ENCODE measurements around the gene CNTN4.
"Not testable (repeated sequence)": the region's sequence is repeated elsewhere in the genome, so short reads cannot be mapped to it uniquely, and the experiment has no call there.

Gene CNTN4

GRCh38 chr3:2098398-2099027 is at the start of gene CNTN4:
TSS of gene CNTN4 (plus strand) at chr3:2098866.
- DNase-seq = no peak

DNA sequence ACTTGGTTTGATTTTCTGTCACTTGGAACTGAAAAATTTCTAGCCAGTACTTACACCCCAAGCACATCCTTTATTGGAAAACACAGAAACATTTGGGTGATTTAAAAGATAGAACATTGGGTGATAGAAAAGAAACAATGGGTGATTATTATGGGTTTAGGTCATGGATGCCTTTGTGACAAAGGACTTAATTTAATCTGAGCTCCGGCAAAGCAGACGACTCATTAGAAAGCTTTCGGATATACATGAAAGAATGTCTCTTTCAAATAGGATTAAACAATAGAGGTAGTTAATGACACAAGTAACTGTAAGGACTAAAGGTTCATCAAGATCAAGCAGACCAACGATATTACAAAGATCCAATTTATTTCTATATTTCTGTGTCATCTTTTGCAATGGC is 37.3 kb upstream of the CNTN4 start:
- DNase-seq = no peak

DNA sequence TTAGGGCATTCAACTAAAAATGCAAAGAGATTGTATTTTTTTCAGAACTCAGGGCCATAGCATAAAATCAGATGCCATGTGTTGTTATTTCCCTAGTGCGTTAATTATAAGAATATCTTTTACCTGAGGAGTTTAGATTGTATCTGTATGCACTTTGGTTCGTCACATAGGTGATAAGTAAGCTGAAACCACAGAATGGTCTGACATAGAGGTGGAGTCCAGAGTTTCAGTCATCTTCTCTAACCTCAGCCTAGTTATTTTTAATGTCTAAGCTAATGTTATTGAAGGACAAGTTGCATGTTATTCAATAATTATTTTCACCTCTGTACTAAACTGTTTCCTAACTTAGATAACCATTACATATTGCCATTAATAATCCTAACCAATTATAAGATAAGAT is 27.1 kb upstream of the CNTN4 start:
- DNase-seq = no peak

GRCh38 chr3:2078821-2079220 is 19.8 kb upstream of the CNTN4 start:
- DNase-seq = no peak

GRCh38 chr3:2082871-2083480 is 15.7 kb upstream of the CNTN4 start:
- no peak for DNase-seq

- not testable (repeated sequence) for DNase-seq
These were observed 15.1 kb upstream of the CNTN4 start for GRCh38 chr3:2083558-2083957.

DNA sequence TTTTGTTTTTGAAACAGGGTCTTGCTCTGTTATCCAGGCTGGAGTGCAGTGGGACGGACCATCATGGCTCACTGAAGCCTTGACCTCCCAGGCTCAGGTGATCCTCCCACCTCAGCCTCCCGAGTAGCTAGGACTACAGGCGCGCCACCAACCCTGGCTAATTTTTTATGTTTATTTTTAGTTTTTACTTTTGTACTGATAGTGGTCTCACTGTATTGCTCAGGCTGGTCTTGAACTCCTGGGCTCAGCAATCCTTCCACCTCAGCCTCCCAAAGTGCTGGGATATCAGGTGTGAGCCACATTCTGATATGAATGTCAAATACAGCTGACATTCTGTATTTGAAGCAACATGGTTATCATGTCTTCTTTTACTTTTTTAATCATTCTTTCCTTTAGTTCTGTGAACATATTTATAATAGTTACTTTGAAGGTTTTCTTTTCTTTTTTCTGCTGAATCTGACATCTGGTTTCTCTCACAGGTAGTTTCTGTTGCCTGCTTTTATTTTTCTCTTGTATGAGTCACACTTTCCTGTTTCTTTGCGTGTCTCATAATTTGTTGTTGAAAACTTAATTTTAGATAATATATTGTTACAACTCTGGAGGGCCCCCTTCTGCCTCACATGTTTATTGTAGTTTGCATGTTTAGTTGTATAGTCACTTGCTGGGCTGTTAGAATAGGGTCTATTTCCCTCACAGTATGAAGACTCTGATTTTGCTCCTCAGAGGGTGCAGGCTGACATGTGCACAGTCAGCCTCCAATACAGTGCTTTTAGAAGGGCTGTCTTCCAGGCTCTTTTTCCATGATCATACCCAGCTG is 8.4 kb upstream of the CNTN4 start:
- no peak for DNase-seq

- DNase-seq = no peak
These were observed 5.9 kb upstream of the CNTN4 start for GRCh38 chr3:2092758-2093157.

DNA sequence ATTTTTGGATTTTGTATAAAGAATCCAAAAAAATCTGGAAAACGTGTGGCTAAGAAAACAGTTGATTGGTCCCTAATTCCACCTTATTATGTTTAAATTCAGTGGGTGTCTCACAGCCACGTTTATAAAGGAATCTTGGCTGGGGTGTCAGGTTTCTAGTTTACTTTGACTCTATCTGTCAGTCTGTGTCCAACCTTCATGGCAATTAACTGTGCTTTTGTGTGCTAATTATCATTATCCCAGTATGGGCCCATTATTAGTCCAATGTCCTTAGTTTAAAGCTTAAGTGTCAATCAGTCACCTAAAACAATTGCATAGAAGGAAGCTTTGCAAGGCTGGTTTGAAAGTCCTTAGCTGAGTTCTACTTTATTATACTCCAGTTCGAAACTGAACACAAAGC is 3.7 kb upstream of the CNTN4 start:
- DNase-seq = no peak

GRCh38 chr3:2096216-2096615 is 2.5 kb upstream of the CNTN4 start:
- DNase-seq = no peak

GRCh38 chr3:2097641-2098191 is 950 bp upstream of the CNTN4 start:
- no peak for DNase-seq

DNA sequence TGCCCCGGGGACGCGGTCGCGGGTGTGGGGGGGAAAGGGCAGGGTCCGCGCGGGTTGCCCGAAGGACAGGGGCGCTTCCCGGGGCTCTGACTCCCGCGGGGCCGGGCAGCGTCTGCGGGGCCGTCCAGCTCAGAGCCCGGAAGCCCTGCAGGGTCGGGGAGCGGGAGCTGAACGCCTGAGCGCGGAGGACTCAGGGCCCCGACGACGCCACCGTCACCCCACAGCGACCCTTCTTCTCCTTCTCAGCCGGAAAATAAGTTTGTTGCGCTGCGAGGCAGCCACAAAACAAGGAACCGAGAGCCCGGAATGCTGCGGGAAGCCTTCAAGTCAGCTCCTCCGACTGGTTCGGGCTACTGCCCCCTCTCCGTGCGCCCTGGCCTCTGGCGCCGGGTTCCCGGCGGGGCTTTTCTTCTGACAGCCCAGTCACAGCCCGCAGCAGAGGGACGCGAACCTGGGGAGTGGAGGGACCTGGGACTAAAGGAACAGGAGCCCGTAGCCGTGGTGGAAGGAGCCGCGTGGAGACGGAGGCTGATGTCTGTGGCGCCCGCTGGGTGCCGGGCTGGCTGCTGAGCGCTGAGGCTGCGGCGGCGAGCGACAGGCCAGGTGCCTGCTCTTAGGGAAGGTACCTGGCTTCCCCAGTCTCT is 484 bp downstream of the CNTN4 start:
- no peak for DNase-seq

DNA sequence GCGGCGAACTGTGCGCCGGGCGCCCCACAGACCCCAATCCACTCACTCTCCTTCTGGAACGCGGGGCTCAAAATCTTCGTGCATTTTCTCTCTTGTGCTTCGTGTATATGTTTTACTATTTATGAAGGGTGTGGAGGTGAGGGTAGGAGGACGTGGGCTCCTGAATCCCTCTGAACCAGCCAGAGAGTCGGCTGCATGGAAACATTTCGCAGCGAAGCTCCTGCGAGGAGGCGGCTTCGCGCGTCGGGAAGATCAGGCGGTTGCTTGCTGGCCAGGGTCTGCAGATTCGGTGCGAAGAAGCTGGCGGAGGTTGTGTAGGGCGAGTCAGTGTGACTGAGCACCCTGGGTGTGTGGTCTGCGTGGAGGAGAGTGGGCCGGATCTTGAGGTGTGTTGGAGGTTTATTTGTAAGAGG is 1.1 kb downstream of the CNTN4 start:
- no peak for DNase-seq

GRCh38 chr3:2106438-2106837 is 7.8 kb downstream of the CNTN4 start:
- no peak for DNase-seq

- no peak for DNase-seq
These were observed 12.0 kb downstream of the CNTN4 start for GRCh38 chr3:2110597-2111117.

GRCh38 chr3:2114617-2115275 is 16.1 kb downstream of the CNTN4 start:
- DNase-seq = no peak

DNA sequence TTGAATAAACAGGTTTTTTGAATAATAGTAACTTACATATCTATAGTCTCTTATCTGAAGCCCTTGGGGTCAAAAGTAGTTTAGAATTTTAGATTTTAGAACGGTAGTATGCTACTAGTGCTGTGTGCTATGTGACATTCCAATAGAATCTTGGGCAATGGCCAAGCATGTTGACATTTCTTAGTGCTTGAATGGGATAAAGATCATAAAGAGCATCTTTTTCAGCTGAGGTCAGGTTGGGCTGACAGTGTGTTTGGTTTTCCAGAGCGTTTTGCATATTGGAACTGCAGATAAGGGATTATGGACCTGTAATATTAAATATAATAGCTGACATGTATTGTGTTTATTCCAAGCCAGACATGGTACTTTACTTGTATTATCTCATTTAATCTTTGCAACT is 32.1 kb downstream of the CNTN4 start:
- DNase-seq = no peak

DNA sequence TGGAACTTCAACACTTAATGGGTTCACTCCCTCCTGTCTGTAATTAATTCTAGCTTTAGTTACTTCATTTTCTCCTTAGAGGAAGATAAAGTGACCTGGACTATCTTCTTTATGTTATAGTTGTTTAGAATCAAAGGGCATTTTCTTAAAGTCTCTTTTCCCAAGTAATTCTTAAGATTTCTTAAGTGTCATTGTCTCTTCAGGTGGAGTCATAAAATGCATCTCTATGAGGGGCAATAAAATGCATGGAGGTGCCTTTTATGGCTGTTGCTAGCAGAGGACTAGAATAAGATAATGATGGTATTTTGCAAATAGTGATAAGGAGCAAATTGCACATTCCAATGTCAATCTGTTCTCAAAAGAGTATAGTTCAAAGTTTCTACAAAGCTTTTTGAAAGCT is 34.5 kb downstream of the CNTN4 start:
- no peak for DNase-seq

DNA sequence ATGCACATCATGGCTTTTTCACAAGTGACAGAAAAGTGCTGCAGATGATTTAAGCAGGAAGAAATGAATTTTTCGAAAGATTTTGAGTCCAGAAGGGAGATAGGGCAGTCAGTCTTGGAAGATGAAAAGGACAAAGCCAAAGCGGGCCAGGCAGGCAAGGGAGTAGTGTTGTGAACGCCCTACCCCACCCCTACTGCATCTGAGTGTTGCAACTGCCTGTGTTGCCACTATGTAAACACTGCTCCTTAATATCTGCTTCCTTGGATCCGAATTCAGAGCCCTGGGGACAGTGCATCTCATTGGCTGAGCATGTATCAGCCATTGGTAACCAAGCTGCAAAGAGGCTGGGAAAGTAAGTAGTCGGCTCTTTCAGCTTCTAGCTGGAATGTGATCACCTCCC is 39.0 kb downstream of the CNTN4 start:
- no peak for DNase-seq

DNA sequence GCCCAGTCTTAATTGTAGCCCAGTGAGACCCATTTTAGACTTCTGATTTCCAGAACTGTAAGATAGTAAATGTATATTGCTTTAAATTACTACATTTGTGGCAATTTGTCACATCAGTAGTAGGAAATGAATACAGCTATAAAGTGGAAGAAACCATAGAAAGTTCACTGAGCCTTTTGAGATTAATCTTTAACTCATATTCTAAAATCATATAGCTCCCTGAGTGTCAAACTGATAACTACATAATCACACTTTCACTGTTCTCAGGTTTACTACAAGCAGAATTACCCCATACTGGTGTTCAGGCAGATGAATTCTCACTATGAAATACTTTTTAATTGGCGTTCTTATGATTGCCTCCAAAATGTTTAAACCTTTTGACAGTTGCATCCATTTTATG is 42.8 kb downstream of the CNTN4 start:
- no peak for DNase-seq

GRCh38 chr3:2148561-2149340 is 50.1 kb downstream of the CNTN4 start:
- no peak for DNase-seq

- DNase-seq = no peak
These were observed 54.4 kb downstream of the CNTN4 start for GRCh38 chr3:2153053-2153452.
